ENCODE data around the gene SLC5A10.
"Not testable (repeated sequence)": the region's sequence is repeated elsewhere in the genome, so short reads cannot be mapped to it uniquely, and the experiment has no call there.

Gene SLC5A10

DNA sequence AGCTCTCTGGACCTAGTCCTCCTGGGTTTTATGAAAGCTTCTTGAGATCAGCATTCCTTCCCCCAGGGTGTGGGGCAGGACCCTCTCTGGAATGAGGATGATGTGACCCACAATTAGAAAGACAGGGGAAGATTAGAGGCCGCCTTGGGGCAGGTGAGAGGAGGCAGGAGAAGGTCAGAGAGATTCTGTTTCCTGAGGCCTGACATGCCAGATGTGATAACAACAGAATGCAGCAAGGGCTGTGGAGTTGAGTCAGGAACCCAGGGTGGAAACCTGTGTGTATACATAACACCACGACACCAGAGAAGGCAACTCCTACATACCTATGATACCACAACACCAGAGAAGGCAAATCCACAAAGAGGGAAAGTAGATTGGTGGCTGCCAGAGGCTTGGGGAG is 5.4 kb upstream of the SLC5A10 start:
- no peak for DNase-seq (ENCODE audit: low read depth in 2 of 3, low spot score in 1 of 3)

DNA sequence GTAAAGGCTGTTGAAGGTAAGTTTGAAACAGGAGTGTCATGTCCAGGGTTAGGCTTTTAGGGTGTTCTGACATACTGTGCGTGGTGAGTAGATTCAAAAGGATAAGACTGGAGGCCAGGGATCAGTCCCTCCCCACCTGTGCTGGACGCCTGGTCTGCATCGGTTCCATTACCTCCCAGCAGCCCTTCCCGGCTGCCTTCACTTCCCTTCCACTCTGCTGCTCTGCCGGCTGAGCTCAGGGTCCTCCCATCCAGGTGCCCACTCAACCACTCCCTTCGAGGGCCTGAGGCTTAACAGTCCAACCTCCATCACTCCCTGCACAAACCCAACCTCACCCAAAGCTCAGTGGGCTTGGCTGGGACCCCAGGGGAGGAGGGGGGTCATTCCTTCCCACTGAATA is 4.1 kb upstream of the SLC5A10 start:
- DNase-seq (ENCODE audit: low read depth in 2 of 3, low spot score in 1 of 3), result no peak

DNA sequence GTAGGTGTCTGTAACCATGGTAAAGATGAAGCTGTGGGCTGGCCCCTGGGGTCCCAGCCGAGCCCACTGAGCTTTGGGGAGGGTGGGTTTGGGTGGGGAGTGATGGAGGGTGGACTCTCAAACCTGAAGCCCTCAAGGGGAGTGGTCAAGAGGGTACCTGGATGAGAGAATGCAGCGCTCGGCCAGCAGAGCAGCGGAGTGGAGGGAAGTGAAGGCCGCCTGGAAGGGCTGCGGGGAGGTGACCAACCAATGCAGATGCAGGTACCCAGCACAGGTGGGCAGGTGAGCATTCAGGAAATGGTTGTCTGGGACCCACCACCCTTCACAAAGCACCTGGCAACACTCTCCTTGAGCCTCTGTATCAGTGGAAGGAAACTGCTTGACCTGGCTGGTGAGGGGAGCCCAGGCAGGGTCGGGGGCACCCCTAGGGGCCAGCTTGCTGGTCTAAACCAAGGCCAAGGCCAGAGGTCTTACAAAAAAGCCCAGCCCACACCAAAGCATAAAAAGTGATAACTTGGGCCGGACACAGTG is 3.4 kb upstream of the SLC5A10 start:
- DNase-seq (ENCODE audit: low read depth in 2 of 3, low spot score in 1 of 3), result no peak

GRCh38 chr17:18949566-18949965 is 2.4 kb upstream of the SLC5A10 start:
- DNase-seq (ENCODE audit: low read depth in 2 of 3, low spot score in 1 of 3), result no peak

- DNase-seq (ENCODE audit: low read depth in 2 of 3, low spot score in 1 of 3), result no peak
These were observed 1.6 kb upstream of the SLC5A10 start for GRCh38 chr17:18950346-18950745.

GRCh38 chr17:18950944-18951905 is 740 bp upstream of the SLC5A10 start:
- no peak for DNase-seq (ENCODE audit: low read depth in 2 of 3, low spot score in 1 of 3)

GRCh38 chr17:18953231-18953728 is 1.3 kb downstream of the SLC5A10 start:
- no peak for DNase-seq (ENCODE audit: low read depth in 2 of 3, low spot score in 1 of 3)

- no peak for DNase-seq (ENCODE audit: low read depth in 2 of 3, low spot score in 1 of 3)
These were observed 2.4 kb downstream of the SLC5A10 start for GRCh38 chr17:18954321-18954720.

- DNase-seq (ENCODE audit: low read depth in 2 of 3, low spot score in 1 of 3), result no peak
These were observed 3.0 kb downstream of the SLC5A10 start for GRCh38 chr17:18955009-18955408.

DNA sequence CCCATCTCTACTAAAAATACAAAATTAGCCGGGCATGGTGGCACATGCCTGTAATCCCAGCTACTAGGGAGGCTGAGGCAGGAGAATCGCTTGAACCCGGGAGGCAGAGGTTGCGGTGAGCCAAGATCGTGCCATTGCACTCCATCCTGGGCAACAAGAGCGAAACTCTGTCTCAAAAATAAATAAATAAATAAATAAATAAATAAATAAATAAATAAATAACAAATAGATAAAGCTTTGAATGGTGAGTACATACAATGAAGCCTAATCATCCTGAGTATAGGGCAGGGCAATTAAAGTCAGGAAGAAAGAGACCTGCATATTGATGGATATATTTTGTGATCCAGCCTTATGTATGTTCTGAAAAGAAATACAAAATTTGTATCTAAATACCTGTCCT is 4.1 kb downstream of the SLC5A10 start:
- not testable (repeated sequence) for DNase-seq (ENCODE audit: low read depth in 2 of 3, low spot score in 1 of 3)

DNA sequence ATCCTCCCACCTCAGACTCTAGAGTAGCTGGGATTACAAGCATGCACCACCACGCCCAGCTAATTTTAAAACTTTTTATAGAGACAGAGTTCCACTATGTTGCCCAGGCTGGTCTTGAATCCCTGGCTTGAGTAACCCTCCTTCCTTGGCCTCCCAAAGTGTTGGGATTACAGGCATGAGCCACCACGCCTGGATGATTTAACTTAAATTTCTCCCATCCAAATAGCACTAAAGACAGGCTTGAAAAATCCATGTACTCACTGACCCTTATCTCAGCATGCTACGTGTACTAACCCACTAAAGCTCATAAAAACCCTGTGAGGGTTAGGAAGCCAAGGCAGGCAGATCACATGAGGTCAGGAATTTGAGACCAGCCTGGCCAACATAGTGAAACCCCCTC is 4.6 kb downstream of the SLC5A10 start:
- no peak for DNase-seq (ENCODE audit: low read depth in 2 of 3, low spot score in 1 of 3)

DNA sequence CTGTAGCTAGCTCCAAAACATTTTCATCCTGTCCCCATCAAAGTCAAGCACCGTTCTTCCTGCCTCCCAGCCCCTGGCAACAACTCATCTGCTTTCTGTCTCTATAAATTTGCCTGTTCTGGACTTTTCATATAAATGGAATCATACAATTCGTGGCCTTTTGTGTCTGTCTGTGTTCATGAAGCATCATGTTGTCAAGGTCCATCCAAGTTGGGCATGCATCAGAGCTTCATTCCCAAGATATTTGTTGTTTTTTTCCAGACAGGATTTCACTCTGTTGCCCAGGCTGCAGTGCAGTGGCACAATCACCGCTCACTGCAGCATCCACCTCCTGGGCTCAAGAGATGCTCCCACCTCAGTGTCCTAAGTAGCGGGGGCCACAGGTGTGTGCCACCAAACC is 5.9 kb downstream of the SLC5A10 start:
- no peak for DNase-seq (ENCODE audit: low read depth in 2 of 3, low spot score in 1 of 3)

GRCh38 chr17:18958611-18959010 is 6.6 kb downstream of the SLC5A10 start:
- no peak for DNase-seq (ENCODE audit: low read depth in 2 of 3, low spot score in 1 of 3)

DNA sequence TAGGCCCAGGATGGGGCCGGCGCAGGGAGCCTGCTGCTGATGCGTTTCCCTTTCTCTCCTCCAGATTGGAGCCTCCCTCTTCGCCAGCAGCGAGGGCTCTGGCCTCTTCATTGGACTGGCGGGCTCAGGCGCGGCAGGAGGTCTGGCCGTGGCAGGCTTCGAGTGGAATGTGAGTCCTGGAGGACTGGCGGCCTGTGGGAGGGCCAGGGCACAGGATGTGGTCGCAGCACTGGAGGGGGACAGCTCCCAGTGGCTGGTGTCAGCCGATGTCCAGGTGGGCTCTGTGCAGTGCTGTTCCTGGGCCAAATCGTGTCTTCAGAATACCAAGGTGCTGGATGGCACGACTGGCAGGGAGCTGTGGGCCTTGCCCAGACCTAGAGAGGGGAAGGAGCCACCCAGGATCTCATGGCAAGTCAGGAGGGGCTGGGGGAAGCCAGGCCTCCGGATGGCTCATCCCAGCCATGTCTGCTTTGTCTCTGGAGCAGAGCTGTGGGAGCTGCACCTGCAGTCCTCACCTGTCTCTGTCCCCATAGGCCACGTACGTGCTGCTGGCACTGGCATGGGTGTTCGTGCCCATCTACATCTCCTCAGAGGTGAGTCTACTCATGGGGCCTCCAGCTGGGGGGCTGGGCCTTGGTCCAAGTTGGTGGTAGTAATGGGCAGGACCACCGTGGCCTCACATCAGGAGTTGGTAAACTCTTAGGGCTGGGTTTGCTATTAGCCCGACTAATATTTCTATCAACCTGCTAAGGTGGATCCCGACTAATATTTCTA is 7.3 kb downstream of the SLC5A10 start:
- no peak for DNase-seq (ENCODE audit: low read depth in 2 of 3, low spot score in 1 of 3)

DNA sequence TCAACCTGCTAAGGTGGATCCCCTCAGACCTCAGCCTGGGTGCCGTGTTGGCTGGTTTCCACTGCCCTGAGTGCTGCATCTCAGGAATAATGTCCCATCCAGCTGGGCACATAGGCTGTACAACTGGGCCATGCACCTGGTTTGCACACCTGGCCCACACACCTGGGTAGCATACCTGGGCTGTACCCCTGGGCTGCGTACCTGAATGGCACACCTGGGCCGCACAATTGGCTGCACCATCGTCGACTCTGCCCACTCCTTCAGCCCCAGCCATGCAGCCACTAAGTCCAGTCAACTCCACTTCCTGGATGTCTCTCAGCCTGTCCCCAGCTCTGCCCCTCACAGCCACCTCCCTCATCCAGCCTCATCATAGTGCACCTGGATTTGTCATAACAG is 7.9 kb downstream of the SLC5A10 start:
- no peak for DNase-seq (ENCODE audit: low read depth in 2 of 3, low spot score in 1 of 3)

GRCh38 chr17:18960241-18960665 is 8.3 kb downstream of the SLC5A10 start:
- no peak for DNase-seq (ENCODE audit: low read depth in 2 of 3, low spot score in 1 of 3)

DNA sequence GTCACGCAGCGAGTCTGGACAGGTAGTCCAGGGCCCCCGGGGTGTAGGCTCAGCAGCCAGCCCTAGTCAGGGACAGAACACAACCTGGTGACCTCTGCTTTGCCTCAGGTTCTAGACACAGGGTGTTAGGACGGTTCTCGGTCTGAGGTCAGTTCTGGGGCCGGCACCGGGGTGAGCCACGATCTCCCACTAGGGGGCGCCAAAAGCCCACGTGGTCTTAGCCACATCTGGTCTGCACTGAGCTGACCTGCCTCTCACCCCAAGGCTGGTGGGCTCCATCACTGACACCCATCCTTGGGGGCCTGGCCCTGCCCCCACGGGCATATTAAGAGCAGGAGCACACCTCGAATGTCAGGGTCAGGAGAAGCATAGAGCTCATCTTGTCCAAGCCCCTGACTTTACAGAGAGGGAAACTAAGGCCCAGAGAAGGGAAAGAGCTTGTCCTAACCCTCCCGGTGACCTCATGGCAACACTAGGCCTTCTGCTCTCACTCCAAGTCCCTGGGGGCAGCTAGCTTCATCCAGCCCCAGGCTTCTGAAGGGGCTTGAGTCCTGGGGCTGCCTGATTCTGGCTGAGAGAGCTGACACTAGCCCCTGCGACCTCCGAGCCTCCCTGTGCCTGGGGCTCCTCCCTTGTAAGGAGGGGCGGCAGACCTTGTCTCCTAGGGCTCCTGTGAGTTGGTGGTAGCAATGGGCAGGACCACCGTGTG is 9.0 kb downstream of the SLC5A10 start:
- peak; percentile 62 to 89 (median 77) for DNase-seq (ENCODE audit: low read depth in 2 of 3, low spot score in 1 of 3)

- no peak for DNase-seq (ENCODE audit: low read depth in 2 of 3, low spot score in 1 of 3)
These were observed 9.9 kb downstream of the SLC5A10 start for GRCh38 chr17:18961634-18962493.

DNA sequence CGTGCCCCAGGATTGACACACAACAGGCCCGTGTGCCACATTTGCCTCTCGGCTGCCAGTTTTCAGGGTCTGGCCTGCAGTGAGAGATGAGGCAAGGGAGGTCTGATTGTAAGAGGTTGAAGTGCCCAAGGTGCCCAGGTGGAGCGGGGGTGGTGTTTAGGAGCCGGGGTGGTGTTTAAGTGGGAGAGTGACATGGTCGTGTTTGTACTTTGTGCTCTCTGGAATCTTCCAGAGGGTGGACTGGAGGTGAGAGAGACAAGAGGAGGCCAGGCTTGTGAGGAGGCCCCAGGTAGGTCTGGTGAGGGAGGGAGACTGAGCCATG is 10.5 kb downstream of the SLC5A10 start:
- DNase-seq (ENCODE audit: low read depth in 2 of 3, low spot score in 1 of 3), result no peak
